Measurements from ENCODE around the gene FAM120B. TPM values are rescaled to one million over a fixed set of nuclear protein-coding genes. Genes with fewer than 3 reads are reported as not detected.

FAM120B gene
- total RNA-seq, 1 experiment from 2014 or later, result 23.4 TPM

- POLR2A ChIA-PET, result no interaction called here
- no TSS peak for BruUV-seq (replicated peaks)
- intact Hi-C loops (cut with micrococcal nuclease), result no loop called here
- Mint-ChIP-seq H3K27me3 (ENCODE audit: insufficient read depth, unreplicated experiment) (no peaks in the 10 kb centered on the region), H3K9me3 (ENCODE audit: unreplicated experiment) (no peaks in the 10 kb centered on the region), H3K4me1 (ENCODE audit: insufficient read depth, unreplicated experiment) (no peaks in the 10 kb centered on the region), H3K27ac (ENCODE audit: low read depth, unreplicated experiment) (no peak overlapping the region), H3K4me3 (ENCODE audit: unreplicated experiment) (no peak overlapping the region), H3K36me3 (ENCODE audit: insufficient read depth, unreplicated experiment) (peaks cover 35% of the 10 kb centered on the region)
- DNase-seq (ENCODE audit: unreplicated experiment), result no peak
- CTCF ChIA-PET, result interaction anchor here (0.7 to 1.5 kb wide), 3 partner anchors 541 to 1479 kb away, joined by 3 read pairs; no protein-coding TSS in a partner anchor
- no peak for TF ChIP-seq CTCF (IDR thresholded peaks at IDR 0.05; ENCODE audit: unreplicated experiment)
Measured at GRCh38 chr6:170372380-170373325, 66.1 kb downstream of the FAM120B start.

- CTCF ChIA-PET, result no interaction called here
- BruUV-seq (replicated peaks), result no TSS peak
Measured at GRCh38 chr6:170374571-170375444, 68.2 kb downstream of the FAM120B start.

GRCh38 chr6:170375661-170376060, 69.1 kb downstream of the FAM120B start:
- no peaks in the 10 kb centered on the region for H3K27me3 Mint-ChIP-seq (ENCODE audit: insufficient read depth, unreplicated experiment)
- intact Hi-C loops (cut with micrococcal nuclease), result no loop called here

More at GRCh38 chr6:170374571-170375444, 68.2 kb downstream of the FAM120B start:
- intact Hi-C loops (cut with micrococcal nuclease), result no loop called here
- Mint-ChIP-seq H3K27ac (ENCODE audit: low read depth, unreplicated experiment) (no peak overlapping the region), H3K4me3 (ENCODE audit: unreplicated experiment) (no peak overlapping the region), H3K9me3 (ENCODE audit: unreplicated experiment) (no peaks in the 10 kb centered on the region), H3K36me3 (ENCODE audit: insufficient read depth, unreplicated experiment) (peaks cover 26% of the 10 kb centered on the region), H3K27me3 (ENCODE audit: insufficient read depth, unreplicated experiment) (no peaks in the 10 kb centered on the region), H3K4me1 (ENCODE audit: insufficient read depth, unreplicated experiment) (no peaks in the 10 kb centered on the region)
- POLR2A ChIA-PET, result no interaction called here
- no peak for DNase-seq (ENCODE audit: unreplicated experiment)
- TF ChIP-seq CTCF (IDR thresholded peaks at IDR 0.05; ENCODE audit: unreplicated experiment), result no peak

More at GRCh38 chr6:170375661-170376060, 69.1 kb downstream of the FAM120B start:
- BruUV-seq (replicated peaks), result no TSS peak
- POLR2A ChIA-PET, result interaction anchor here (0.6 kb wide), 1 partner anchor 101 kb away, joined by 3 read pairs; no protein-coding TSS in a partner anchor
- TF ChIP-seq CTCF (IDR thresholded peaks at IDR 0.05; ENCODE audit: unreplicated experiment), result no peak
- CTCF ChIA-PET, result no interaction called here
- no peak for DNase-seq (ENCODE audit: unreplicated experiment)
- no peaks in the 10 kb centered on the region for H3K9me3 Mint-ChIP-seq (ENCODE audit: unreplicated experiment)
- H3K27ac Mint-ChIP-seq (ENCODE audit: low read depth, unreplicated experiment), result no peak overlapping the region
- peaks cover 25% of the 10 kb centered on the region for H3K36me3 Mint-ChIP-seq (ENCODE audit: insufficient read depth, unreplicated experiment)
- H3K4me3 Mint-ChIP-seq (ENCODE audit: unreplicated experiment), result no peak overlapping the region
- H3K4me1 Mint-ChIP-seq (ENCODE audit: insufficient read depth, unreplicated experiment), result no peaks in the 10 kb centered on the region
